NCI-H1048 (cell line): Measurements from ENCODE around the gene YPEL1.

Experiments
- DNase-seq: peaks from one replicate; lab custom pipeline; 2025; lab: John Stamatoyannopoulos, UW

YPEL1 gene, protein sequence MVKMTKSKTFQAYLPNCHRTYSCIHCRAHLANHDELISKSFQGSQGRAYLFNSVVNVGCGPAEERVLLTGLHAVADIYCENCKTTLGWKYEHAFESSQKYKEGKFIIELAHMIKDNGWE

DNA sequence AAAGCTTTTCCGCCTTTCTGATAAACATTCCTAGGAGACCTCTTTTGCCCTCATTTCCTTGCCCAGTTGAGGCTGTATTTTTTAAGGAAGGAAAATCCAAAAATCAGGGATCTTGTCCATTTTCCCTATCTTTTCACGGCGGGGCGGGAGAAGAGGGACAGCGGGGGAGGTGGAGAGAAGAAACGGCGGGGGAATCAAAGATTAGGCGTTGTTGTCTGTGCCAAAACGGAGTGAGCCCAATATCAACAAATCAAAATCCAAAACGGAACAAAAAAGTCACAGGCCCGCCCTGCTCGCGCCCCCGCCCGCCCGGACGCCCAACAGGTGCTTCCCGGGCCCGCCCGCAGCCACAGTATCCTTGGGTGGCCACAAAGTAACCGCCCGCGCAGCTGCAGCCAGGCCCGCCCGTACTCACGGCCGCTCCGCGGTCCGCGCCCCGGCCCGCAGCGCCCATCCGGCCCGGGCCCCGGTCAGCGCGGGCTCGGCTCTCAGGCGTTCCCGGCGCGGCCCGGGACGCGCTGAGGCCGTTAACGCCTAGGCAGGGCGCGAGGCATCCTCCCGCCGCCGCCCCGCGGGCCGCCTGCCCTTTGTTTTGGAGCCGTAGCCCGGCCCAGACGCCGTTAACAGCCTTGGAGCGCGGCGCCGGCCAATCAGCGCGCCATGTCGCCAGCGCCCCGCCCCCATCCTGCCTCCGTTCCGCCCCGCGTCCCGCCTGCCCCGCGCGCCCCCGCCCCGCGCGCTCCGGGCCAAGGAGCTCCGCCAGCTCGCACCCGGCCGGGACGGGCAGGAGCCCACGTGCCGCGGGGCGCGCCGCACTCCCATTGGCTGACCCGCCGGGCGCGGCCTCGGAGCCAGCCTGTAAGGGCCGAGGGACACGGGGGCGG is at the start of gene YPEL1:
TSS of gene YPEL1 (minus strand) at position 595 of the 884 bp plus-strand sequence. CDS start 25,050 bp downstream, outside the sequence.
- peak; percentile 95 for DNase-seq

DNA sequence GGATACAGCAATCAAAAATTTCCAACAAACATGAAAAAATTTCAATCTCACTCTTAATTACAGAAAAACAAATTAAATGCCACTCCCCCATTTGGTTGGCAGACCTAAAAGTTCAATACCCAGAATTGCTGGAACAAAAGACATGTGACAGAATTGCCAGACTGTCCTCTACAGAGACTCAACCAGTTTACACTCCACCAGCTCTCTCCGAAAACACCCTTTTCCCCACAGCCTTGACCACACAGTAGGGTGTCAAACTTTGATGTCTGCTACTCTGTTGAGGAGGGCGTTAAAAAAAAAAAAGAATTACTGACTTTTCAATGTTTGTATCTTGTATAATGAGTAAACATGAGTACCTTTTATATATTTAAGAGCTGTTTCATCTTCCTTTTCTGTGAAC is 44.7 kb upstream of the YPEL1 start:
- no peak for DNase-seq

DNA sequence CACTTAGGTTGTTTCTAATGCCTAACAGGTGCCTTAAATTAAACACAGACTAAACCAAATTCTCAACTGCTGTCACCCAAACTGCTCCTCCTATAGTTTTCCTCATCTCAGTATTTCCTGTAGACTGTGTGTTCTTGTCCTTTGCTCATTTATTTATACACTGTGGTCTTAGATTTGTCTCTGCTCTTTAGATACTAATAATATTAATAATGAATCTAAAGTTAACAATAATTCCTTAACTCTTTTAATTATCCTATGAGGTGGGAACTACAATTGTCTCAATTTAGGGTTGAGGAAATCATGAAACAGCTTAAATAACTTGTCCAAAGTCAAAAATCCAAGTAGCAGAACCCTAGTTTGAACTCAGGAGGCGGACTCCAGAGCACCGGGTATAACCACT is 43.9 kb upstream of the YPEL1 start:
- no peak for DNase-seq

- DNase-seq = no peak
Measured at GRCh38 chr22:21778705-21779363, 43.2 kb upstream of the YPEL1 start.

GRCh38 chr22:21771631-21771976 is 36.0 kb upstream of the YPEL1 start:
- DNase-seq = no peak

DNA sequence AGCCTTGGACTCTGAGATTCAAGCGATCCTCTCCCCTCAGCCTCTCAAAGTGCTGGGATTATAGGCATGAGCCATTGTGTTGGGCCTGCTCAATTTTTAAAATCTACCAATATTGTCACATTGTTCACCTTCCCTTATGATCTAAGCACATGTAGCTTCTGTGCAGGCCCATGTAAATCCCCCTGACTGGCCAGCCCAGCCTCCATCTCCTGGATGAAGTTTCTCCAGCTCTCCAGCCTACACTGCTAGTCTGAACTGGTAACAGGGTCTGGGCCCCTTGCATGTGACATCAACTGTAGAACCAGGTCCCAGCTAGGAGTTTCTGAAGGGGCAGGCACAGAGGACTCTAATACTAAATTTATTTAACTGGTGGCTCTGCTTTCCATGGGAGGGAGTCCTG is 32.8 kb upstream of the YPEL1 start:
- DNase-seq = no peak

DNA sequence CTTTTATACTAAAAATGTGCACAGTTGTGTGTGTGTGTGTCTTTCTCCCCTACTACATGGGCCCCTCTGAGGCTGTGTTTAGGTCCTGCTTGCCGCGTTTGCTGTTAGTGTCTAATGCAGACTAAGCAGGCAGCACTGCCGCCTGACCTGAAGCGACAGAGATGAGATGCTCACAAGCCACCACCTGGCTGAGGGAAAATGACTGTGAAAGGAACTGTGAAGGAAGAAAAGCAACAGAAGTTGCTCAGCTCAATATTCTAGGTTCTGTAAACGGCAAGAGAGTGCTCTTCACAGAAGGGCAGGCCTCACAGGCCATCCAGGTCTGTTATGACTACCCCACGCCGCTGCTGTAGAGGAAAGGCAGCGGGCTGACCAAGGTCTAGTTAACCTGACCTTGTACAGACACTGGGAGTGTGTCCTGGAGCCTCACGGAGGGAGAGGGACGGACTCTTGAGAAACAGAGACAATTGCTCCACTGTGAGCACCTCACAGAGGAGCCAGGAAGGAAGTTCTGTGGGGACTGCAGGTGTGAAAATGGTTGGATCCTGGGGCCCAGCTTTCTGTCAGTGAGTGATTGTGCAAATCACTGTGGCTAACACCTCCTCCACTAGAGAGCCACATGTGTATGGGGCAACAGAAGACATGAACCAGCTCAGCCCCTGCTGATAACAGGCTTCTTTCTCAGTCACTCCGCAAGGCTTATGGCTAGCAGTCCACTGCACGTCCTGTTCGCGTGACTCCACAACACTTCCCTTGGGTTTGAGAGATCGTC is 31.3 kb upstream of the YPEL1 start:
- DNase-seq = no peak

- no peak for DNase-seq
Measured at GRCh38 chr22:21765909-21766529, 30.4 kb upstream of the YPEL1 start.

DNA sequence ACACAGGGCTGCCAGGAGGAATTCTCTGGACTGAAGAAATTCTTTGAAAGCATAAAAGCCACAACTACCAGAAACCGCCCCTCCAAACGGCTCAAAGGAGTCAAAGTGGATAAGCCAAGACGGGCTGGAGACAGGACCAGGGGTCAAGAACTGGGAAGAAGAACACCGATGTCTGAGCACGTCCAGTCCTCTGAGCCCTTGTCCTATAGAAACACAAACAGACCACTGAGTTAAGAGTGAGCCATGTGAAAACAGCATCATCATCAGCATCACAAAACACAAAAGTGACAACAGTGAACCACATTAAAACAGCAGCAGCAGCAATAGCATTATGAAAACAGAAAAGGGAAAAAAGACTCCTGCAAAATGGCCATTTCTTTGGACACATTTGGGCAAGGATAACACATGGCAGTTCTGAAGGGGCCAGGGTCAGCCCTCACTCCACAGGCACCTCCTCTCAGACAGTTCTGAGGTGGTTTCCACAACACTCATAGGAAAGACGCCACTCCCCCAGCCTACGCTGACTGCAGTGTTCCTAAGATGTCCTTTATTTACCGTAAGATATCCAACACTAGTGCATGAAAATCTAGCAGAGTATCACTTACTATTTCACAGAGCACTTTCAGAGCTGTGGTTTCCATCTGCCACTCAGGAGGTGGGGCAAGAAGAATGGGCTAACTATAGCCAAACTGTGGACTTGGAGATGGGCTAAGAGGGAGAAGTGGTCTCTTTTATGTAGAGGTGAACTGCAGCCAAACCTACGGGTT is 28.6 kb upstream of the YPEL1 start:
- no peak for DNase-seq

DNA sequence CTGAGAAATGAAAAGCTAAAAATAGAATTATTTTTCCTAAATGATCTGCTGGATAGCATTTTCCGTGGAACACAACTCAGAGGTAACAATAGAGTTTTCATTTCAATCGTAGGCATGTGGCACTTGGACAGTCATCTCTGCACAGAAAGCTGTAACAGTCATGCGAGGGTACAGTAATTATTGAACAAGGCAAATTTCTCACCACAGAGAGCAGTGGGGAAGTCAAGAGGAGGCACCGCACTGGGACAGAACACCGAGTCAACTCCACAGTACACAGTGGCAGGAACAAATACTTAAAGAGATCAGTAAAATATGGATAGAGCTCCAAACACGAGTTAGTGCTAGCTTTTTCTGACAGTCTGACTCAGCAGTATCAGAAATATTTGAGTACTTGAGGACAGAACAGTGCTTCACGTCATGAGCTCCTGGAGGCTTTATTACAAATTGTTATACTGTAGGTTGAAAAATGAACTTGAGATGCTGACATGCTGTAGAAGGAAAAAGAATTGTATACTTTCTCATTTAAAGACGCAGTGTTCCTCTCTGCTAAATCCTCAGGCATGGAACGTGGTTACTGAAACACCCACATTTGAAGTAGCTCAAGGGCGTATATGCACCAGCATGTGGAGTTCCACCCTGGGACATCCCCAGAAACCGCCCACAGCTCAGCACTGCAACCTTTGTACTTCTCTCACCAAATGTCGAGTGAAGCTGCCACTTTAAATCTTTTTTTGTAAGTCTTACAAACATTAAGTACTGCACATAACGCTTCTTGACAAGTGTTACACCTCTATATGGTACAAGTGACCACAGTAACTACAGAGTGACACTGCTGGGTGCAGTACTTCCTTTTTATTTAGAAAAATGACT is 27.4 kb upstream of the YPEL1 start:
- no peak for DNase-seq

GRCh38 chr22:21761994-21762680 is 26.5 kb upstream of the YPEL1 start:
- DNase-seq = no peak

DNA sequence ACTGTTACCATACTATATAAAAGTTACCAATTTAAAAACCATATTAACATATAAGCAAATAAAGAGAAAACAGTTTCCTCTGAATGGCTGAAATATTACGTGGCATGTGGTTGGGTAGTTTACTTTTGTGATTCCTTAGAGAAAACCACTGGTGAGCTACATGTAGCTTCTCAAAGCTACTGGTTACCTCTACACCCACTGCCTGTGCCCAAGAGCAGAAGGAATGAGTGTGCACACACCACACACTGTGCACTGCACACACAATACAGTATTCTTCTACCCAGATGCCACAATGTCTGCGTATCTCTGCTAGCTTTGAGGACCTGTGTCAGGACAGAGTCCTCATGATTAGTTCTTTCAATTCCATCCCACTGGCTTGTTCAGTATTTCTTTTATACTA is 25.5 kb upstream of the YPEL1 start:
- no peak for DNase-seq

- no peak for DNase-seq
Measured at GRCh38 chr22:21760640-21761039, 25.0 kb upstream of the YPEL1 start.

- DNase-seq = no peak
Measured at GRCh38 chr22:21759646-21760376, 24.2 kb upstream of the YPEL1 start.

GRCh38 chr22:21759093-21759492 is 23.5 kb upstream of the YPEL1 start:
- no peak for DNase-seq

- DNase-seq = no peak
Measured at GRCh38 chr22:21758091-21758864, 22.7 kb upstream of the YPEL1 start.

DNA sequence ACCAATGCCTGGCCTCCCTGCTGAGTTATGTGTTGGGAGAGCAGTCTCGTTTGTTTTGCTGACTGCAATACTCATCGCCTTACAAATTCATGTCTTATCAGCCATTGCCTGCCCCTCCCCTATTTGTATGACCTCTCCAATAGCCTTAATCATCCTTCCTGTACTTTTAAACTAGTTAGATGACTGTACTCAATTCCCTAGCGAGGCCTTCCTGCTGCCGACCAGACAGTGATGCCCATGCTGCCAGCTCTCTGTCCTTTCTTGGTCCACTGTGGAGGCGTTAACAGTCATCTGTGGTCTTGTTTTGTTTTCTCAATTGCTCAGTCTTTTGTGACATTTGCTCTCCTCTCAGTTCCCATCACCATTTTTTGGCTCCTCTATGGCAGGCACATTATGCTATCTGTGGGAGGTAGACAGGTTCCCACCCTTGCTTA is 20.3 kb upstream of the YPEL1 start:
- no peak for DNase-seq

GRCh38 chr22:21754523-21754922 is 18.9 kb upstream of the YPEL1 start:
- DNase-seq = no peak
